Right renal pelvis (tissue), 4 donors: ENCODE data around the gene YWHAQ. TPM values are rescaled to one million over a fixed set of nuclear protein-coding genes. Genes with fewer than 3 reads are reported as not detected.
"Not testable (repeated sequence)": the region's sequence is repeated elsewhere in the genome, so short reads cannot be mapped to it uniquely, and the experiment has no call there.

Experiments used
- DNase-seq, 4 donors: peaks; one replicate each; pipeline ENCODE4 v3.0.0-alpha.2; 2013; ENCODE audit warnings: low read depth in 4 of 4, low spot score in 3 of 4, missing footprints in 1 of 4
- polyA plus RNA-seq, 4 donors: library from polyadenylated mRNA; unstranded; fragments of 120-200 nt; gene quantifications; one replicate each; pipeline ENCODE4 v1.2.1, GENCODE V29; 2013; ENCODE audit not compliant: insufficient read length in 4 of 4

The YWHAQ gene
- polyA plus RNA-seq, 4 donors: 402 to 503 (median 493) TPM

GRCh38 chr2:9556121-9556743, 74.6 kb downstream of the YWHAQ start:
- DNase-seq: peak in 3 of 4 donors; percentile 27 to 31 (median 27)

DNA sequence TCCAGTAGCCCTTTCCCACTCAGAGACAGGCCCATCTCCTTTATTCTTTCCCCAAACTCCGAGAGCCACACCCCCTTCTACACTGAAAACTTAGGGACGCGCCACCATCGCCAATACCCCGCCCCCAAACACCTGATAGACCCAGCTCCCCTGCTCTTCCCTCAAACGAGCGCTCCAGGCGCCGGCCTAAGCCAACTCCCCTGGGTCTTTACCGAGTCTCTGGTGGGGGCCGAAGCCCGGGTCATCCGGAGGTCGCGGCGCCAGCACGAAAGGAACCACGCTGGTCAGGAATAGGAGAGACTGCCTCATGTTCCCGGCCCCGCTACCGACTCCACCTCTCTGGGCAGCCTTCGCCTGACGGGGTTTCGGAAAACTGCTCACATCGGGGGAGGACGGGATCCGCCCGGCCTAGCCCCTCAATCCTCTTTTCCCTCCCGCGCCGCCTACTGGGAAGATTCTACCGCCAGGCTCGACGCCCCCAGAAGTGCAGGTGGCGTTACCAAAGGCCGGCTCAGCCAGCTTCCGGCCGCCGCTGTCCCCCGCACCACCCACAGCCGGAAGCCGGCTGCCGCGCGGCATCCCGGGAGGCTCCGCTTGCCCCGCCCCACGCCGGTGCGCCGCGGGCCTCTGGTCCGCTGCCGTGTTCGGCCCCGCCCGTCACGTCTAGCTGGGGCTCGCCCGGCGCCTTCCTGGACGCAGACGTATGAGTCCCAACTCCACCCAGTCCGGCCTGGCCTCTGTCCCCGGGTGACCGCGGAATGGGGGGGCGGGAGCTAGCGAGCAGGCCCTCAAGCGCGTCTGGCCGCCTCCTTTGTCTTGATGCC, 75.3 kb downstream of the YWHAQ start, which contains the start of gene ADAM17:
Gene ADAM17, minus strand, starts transcription at position 534 of the 824 bp plus-strand sequence. Its CDS starts 225 bp downstream, at position 309.
- peak; percentile 85 to 90 (median 88) for DNase-seq

DNA sequence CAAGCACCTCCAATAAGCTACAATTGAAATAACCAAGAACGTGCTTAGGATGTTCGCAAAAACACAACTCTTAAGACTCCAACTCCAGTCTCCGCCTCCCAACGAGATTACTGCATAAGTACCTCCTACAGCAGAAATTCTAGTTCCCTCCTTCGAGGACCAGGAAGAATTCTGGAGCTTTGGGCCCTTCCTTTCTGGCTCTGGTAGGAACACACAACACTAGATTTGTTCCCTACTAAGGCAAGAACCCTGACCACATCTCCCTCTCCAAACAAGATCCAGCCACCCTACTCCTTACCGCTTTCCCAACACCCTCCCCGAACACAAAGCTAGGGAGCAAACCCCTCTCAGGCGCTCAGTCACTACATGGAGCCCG, 75.9 kb downstream of the YWHAQ start:
- DNase-seq: peak; percentile 38 to 58 (median 45)

- no peak for DNase-seq
Measured at GRCh38 chr2:9552219-9553178, 78.3 kb downstream of the YWHAQ start.

DNA sequence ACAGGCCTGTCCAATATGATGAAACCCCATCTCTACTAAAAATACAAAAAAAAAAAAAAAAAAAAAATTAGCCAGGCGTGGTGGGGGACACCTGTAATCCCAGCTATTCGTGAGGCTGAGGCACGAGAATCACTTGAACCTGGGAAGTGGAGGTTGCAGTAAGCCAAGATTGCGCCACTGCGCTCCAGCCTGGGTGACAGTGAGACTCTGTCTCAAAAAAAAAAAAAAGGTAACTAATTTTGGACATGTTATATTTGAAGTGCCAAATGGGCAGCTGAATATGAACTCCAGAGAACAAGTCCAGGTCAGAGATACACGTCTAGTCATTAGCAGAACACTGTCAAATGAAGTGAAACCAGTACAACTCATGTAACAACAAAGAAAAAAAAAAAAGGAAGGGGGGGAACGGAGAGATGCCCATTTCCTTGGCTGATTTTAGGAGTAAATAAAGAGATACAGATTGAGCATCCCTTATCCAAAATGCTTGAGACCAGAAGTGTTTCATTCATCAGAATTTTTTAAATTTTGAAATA, 79.9 kb downstream of the YWHAQ start:
- not testable (repeated sequence) for DNase-seq

GRCh38 chr2:9549420-9549819, 81.4 kb downstream of the YWHAQ start:
- no peak for DNase-seq

DNA sequence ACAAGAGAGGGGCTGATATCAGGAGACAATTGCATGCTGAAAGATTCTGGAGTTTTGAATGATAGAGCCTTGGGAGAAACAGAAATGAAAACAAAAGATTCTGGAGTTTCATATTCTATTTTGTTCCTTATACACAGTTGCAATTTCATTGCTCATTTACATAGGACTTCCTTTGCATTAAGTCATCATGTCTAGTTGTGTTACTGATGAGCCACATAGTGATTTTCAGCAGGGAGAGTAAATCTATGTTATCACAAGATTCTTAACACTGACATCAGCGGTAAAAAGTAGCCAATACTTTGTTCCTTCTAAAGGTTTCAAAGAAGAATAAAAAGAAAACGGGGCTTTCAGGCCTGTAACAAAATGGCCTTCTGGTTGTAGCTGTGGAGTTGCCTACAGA, 82.3 kb downstream of the YWHAQ start:
- DNase-seq: no peak

GRCh38 chr2:9547262-9547991, 83.4 kb downstream of the YWHAQ start:
- DNase-seq: no peak

GRCh38 chr2:9545502-9545901, 85.3 kb downstream of the YWHAQ start:
- no peak for DNase-seq

DNA sequence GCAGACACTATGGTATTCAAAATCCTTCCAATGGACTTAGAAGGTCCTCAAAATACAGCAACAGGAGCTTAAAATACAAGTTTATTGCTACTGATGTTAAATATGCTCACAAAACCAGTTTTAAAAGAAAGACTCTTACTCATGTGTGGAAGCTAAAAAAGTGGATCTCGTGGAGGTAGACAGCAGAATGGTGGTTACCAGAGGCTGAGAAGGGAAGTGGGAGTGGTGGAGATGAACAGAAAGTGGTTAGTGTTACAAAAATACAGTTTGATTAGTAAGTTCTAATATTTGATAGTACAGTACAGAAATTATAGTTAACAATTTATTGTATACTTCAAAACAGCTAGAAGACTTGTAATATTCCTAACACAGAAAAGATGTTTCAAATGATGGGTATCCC, 87.2 kb downstream of the YWHAQ start:
- no peak for DNase-seq

DNA sequence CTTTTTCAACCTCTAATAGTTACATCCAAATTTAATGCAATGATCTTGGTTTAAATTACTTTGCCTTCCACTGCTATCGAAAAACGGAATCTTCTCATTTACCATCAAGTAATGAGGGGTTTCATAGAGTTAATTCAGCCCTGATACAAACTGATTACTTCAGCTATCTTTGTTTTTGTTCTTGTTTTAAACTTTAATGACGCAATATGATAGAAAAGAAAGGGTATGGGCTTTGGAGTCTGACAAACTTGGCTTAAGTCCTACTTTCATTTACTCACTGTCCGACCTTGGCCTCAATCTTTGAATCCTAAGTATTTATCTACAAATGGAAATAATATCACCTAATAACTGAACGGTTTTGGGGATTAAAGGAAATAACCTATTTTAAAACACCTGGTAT, 91.3 kb downstream of the YWHAQ start:
- DNase-seq: no peak

DNA sequence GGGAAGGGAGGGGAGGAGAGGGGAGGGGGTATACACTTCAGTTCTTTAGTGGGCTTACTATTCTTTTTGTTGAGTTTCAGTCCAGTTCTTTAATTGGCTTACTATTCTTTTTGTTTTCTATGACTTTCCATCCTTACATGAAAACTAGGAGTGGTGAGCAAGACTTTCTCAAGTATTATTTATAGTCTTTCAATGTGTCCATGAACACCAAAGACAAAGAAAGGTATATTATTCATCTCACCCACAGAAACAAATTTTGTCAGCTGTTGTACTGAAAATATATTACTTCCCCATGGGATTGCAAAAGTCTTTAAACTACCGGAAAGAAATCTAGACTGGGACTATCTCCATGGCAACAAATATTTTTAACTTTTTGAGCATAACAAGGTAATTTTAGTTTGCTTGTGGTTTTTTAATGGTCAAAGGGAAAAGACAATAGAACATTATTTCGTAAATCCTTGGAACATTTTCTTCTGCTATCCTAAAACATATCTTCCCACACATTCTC, 92.7 kb downstream of the YWHAQ start:
- no peak for DNase-seq

GRCh38 chr2:9536504-9536903, 94.3 kb downstream of the YWHAQ start:
- DNase-seq: no peak

DNA sequence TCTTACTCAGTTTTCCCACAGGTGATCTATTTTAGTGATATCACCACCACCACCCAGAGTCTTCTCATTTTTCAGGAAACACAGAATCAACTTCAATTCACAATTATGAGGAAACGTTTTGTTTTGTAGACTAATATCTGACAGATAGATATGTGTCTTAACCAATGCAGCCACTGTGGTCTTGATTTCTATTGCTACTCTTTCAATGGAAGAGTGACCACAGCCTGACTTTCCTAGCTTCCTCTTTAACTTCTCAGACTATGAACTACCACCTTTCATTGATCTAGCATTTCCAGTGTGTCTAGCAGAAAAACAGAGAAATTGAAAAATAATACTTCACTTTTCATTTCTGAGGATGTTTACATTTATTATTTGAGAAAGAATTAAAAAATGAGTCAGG, 95.6 kb downstream of the YWHAQ start:
- no peak for DNase-seq

Other genes starting within 250 kb of the YWHAQ start
- gene ITGB1BP1, start 207.5 kb downstream of the YWHAQ start, polyA plus RNA-seq: 10 to 100 TPM; 71.4 to 98.3 (median 82.9) TPM
- 10 to 100 TPM; 52.5 to 60.2 (median 59.0) TPM for gene CPSF3, start 207.3 kb downstream of the YWHAQ start, polyA plus RNA-seq
- gene IAH1, start 156.4 kb downstream of the YWHAQ start, polyA plus RNA-seq: 10 to 100 TPM; 42.8 to 50.2 (median 47.9) TPM
- gene ADAM17, start 75.2 kb downstream of the YWHAQ start, polyA plus RNA-seq: 10 to 100 TPM; 37.3 to 45.6 (median 39.6) TPM
- 10 to 100 TPM; 23.2 to 35.0 (median 29.0) TPM for gene TAF1B, start 212.5 kb upstream of the YWHAQ start, polyA plus RNA-seq